GDM1 (cell line): ENCODE measurements around the gene MCAM.

ENCODE experiments used
- DNase-seq: peaks from one replicate; lab custom pipeline; 2025; lab: John Stamatoyannopoulos, UW

Gene MCAM

DNA sequence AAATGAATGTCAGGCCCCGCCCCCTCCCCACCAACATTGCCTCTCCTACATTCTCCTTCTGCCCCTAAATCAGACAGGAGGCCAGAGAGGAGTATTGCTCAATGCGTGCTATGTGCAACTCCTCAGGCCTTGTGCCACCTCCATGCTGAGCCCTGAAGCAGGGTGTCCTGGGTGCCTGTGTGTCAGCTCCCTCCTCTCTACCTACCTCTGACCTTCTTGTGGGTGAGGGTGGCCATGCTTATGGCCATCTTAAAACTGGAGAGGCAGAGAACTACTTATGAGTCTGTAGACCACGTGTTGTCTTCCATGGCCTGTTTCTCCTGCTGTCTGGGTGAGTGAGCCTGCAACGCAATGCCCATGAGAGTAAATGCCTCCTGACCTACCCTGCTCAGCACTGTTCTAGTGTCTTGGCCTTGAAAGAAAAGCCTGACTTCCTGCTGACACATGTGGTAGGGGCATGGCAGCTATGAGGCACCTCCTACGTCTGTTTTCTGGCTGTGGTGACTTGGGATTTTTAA, 10.5 kb downstream of the MCAM start:
- DNase-seq: no peak

DNA sequence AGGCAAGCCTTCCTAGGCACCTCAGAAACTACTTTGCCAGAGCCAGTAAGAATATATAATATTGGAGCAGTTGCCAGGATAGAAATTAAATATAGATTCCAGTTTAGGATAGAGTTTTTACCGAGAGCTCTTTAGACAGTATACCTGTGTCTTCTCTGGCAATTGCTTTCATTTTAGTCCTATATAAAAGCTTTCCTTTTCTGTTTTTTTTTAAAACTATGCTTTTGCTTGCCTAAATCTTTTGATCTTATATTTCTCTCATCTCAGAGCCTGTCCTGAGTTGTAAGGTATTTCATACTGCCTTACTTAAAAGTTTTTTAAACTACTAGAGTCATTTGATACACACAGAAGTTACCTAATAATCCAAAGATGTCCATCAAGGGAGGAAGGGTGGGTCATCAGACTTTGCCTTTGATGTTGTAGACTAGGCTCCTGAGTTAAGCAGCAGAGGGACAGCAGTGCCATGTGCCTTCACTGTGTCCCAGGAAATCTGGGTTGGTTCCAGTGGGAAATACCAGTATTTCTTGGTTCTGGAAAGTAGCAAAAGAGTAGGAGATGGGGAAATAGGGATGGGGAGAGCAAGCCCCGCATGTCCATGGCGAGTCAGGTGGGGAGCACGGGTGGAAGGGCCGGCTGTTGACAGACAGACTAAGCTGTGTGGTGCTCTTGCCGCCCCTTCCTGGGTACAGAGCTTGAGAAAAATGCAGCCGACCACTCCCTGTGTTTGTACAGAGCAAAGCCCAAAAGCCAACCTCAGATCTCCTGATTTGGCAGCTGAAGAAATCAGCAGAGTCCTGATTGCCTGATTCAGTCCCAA, 11.2 kb downstream of the MCAM start:
- no peak for DNase-seq

GRCh38 chr11:119303227-119303718, 13.7 kb downstream of the MCAM start:
- DNase-seq: no peak

GRCh38 chr11:119300198-119300964, 16.5 kb downstream of the MCAM start:
- DNase-seq: no peak

- DNase-seq: no peak
These were observed 17.5 kb downstream of the MCAM start for GRCh38 chr11:119299416-119299815.

DNA sequence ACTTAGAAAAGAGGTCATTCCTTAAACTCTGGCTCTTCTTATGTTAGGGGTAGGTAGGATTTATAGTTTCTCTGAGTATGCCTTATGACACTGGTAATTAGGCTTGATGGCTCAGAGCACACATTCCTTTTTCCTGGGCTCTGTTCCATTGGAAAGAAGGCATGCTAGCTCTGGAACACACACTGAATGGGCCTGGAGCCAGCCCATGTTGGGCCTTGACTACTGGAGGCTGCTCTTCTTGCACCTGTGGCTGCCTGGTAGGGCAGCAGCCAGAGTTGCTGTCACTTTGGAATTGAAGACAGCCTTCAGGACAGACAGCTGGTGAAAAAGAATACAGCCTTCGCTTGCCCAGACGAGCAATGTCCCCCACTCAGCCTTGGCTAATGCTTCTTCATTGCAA, 18.2 kb downstream of the MCAM start:
- no peak for DNase-seq

- no peak for DNase-seq
These were observed 19.0 kb downstream of the MCAM start for GRCh38 chr11:119297938-119298337.

DNA sequence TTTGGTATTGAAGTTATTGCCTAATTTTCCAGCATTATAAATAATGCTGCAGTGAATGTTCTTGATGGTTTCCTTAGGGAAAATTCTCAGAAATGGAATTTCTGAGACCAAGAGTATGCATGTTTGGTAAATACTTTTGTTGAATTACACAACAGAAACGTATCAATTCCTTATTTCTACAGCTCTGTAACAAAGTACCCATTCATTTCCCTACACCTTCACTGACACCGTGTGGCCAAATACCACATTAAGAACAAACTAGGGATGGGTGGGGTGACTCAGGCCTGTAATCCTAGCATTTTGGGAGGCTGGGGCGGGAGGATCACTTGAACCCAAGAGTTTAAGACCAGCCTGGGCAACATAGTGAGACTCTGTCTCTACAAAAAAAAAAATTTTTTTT, 21.8 kb downstream of the MCAM start:
- DNase-seq: no peak

- DNase-seq: no peak
These were observed 23.5 kb downstream of the MCAM start for GRCh38 chr11:119293461-119293860.

DNA sequence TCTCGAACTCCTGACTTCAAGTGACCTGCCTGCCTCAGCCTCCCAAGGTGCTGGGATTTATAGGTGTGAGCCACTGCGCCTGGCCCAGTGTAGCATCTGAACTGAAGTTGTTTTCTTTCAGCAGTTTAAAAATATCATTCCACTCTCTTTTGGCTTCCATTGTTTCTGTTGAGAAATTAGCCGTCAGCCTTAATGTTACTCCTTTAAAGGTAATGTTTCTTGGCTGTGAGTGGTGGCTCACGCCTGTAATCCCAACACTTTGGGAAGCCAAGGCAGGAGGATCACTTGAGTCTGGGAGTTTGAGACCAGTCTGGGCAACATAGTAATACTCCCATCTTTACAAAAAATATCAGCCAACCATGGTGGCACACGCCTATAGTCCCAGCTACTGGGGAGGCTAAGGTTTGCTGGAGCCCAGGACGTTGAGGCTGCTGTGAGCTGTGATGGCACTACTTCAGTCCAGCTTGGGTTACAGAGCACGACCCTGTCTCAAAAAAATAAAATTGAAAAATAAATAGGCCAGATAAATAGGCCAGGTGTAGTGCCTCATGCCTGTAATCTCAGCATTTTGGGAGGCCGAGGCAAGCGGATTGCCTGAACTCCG, 25.9 kb downstream of the MCAM start:
- DNase-seq: no peak

DNA sequence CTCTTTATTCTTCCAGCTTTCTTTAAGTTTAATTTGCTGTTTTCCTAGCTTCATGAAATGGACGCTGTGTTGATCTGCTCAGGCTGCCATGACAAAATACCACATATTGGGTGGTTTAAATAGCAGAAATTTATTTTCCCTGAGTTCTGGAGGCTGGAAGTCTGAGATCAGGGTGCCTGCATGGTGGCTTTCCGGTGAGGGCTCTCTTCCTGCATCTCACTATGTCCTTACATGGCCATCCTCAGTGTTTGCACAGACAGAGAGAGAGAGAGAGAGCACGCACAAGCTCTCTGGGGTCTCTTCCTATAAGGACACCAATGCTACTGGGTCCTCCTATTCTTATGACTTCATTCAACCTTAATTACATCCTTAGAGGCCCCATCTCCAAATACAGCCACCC, 28.7 kb downstream of the MCAM start:
- no peak for DNase-seq

DNA sequence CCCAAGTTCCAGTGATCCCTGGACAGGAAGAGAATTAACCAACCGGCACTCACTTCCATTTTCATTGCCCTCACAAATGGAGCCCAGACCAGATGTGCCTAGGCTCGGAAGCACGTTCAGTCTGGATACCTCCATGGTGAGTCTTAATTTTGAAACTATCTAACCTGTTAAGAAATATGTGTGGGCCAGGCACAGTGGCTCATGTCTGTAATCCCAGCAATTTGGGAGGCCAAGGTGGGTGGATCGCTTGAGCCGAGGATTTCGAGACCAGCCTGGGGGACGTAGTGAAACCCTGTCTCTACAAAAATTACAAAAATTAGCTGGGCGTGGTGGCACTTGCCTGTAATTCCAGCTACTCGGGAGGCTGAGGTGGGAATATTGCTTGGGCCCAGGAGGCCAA, 31.5 kb downstream of the MCAM start:
- no peak for DNase-seq

DNA sequence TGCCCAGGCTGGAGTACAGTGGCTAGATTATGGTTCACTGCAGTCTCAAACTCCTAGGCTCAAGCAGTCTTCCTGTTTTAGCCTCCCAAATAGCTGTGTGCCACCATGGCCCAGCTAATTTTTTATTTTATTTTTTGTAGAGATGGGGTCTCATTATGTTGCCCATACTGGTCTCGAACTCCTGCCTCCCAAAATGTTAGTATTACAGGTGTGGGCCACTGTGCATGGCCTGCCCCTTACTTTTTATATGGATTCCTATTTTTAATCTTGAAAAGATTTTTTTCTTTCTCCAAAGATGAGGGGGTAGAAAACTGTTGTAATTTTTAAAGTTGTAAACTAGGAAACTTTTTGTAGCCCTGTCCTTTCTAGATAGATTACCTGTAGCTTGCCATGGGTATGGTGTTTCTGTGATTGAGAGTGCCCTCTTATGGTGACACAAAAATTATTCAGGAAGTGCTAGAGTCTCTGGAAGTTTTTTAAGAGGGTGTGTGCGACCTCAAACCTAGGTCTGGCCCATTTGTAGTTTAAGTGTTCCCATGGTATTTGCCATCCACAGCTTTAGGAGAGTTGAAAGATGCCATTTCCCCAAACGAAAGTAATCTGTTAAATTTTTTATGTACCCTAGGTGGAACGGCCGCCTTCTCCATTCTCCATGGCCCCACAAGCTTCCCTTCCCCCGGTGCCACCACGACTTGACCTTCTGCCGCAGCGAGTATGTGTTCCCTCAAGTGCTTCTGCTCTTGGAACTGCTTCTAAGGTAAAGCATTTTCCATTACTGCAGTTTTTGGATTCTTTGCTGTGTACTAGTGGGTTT, 32.4 kb downstream of the MCAM start:
- no peak for DNase-seq

DNA sequence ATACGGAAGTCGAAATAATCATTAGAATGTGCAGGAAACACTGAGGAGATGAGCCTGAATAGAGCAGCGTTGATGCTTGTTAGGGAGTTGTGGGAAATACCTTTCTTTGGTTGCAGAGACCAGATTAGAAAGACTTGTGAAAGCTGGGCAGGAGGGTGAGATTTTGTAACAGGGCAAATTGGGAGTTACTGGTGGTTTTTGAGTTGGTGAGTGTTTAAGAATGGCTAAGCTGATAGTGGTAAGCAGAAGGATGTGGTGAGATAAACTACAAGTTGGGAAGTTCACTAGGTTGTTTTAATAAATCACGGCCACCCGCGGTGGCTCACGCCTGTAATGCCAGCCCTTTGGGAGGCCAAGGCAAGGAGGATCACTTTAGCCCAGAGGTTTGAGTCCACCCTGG, 34.4 kb downstream of the MCAM start:
- DNase-seq: no peak

DNA sequence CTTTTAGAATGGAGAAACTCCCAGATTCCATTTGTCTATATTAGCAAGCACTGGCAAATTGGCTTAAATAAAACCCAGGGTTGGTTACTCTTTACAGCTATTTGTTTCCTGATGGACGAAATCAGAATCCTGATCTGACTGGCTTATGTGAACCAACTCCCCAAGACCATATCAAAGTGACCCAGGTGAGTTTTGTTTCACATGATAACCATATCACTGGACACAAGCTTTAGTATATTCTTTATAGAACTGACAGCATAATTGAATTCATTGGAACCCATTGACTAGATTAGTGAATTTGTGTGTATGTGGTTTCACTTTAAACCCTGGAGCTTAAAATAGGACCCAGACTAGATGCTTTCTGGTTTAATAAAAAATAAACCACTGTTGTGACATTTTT, 39.3 kb downstream of the MCAM start:
- DNase-seq: no peak

- no peak for DNase-seq
These were observed 43.2 kb downstream of the MCAM start for GRCh38 chr11:119273721-119274120.

DNA sequence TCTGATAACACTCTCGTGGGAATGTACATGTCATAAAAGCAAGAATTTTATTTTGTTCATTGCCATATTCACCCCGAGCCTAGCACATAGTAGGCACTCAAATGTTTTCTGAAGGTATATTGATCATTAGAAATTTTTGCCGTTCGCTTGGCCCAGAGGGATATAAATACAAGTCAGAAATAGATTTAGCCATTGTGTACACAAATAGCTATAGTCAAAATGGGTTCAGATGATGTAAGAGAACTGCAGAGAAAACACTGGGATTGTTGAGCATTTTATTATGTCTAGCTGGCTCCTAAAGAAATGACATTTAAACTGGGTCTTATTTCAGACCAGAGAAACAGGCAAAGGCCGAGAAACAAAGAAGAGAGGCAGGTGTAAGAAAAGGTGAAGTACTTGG, 49.3 kb downstream of the MCAM start:
- DNase-seq: no peak

GRCh38 chr11:119266517-119267255, 50.2 kb downstream of the MCAM start:
- DNase-seq: no peak

DNA sequence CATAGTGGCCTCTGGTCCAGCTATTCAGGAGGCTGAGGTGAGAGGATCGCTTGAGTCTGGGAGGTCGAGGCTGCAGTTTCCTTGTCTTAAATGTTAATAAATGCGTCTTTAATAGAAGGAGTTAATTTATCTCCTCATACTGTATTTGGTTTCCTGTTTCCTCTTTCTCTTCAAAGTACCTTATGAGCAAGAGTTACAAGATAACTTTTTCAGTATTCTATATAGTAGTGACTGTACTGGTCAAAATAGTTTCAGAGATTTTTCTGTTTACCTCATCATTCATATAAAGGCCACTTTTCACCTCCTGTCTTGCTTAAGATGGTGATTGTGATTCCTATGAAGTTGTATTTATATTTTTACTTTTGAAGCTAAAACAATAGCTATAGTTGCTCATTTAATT, 50.9 kb downstream of the MCAM start:
- no peak for DNase-seq

DNA sequence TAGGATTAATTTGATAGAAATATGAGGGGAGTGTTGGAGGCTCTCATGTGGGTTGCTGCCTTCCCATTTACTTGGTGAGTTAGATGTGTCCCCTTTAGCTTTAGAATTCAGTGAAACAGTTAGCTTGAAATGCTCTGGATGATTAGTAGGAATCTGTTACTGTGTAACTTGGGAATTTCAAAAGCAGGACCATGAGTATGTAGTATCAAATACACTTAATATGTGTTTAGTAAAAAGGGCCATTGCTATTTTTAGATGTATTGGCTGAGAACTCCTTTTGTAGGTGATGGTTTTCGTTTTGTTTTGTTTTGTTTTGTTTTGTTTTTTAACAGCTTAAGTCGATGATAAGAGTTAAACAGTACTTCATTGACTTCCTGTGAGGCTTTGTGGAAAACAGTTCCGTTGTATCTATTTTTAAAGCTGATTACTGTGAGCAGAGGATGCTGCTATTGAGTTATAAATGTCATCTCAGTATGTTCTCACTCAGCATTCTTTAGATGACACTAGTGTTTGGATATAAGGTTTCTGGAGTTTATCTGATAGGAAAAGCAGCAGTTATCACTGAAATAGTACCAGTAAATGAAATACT, 53.5 kb downstream of the MCAM start:
- no peak for DNase-seq
